ENCODE measurements around the gene TUT4. TPM values are rescaled to one million over a fixed set of nuclear protein-coding genes. Genes with fewer than 3 reads are reported as not detected.

TUT4 gene, protein sequence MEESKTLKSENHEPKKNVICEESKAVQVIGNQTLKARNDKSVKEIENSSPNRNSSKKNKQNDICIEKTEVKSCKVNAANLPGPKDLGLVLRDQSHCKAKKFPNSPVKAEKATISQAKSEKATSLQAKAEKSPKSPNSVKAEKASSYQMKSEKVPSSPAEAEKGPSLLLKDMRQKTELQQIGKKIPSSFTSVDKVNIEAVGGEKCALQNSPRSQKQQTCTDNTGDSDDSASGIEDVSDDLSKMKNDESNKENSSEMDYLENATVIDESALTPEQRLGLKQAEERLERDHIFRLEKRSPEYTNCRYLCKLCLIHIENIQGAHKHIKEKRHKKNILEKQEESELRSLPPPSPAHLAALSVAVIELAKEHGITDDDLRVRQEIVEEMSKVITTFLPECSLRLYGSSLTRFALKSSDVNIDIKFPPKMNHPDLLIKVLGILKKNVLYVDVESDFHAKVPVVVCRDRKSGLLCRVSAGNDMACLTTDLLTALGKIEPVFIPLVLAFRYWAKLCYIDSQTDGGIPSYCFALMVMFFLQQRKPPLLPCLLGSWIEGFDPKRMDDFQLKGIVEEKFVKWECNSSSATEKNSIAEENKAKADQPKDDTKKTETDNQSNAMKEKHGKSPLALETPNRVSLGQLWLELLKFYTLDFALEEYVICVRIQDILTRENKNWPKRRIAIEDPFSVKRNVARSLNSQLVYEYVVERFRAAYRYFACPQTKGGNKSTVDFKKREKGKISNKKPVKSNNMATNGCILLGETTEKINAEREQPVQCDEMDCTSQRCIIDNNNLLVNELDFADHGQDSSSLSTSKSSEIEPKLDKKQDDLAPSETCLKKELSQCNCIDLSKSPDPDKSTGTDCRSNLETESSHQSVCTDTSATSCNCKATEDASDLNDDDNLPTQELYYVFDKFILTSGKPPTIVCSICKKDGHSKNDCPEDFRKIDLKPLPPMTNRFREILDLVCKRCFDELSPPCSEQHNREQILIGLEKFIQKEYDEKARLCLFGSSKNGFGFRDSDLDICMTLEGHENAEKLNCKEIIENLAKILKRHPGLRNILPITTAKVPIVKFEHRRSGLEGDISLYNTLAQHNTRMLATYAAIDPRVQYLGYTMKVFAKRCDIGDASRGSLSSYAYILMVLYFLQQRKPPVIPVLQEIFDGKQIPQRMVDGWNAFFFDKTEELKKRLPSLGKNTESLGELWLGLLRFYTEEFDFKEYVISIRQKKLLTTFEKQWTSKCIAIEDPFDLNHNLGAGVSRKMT (N-terminal part only)
- total RNA-seq (33.6 and 37.5 TPM in 2 replicates), polyA plus RNA-seq (29.3 and 29.4 TPM in 2 replicates), polyA minus RNA-seq (ENCODE audit: low replicate concordance) (22.0 and 29.2 TPM in 2 replicates)
- polyA plus RNA-seq (2012): 16.3 and 19.4 TPM in 2 replicates

DNA sequence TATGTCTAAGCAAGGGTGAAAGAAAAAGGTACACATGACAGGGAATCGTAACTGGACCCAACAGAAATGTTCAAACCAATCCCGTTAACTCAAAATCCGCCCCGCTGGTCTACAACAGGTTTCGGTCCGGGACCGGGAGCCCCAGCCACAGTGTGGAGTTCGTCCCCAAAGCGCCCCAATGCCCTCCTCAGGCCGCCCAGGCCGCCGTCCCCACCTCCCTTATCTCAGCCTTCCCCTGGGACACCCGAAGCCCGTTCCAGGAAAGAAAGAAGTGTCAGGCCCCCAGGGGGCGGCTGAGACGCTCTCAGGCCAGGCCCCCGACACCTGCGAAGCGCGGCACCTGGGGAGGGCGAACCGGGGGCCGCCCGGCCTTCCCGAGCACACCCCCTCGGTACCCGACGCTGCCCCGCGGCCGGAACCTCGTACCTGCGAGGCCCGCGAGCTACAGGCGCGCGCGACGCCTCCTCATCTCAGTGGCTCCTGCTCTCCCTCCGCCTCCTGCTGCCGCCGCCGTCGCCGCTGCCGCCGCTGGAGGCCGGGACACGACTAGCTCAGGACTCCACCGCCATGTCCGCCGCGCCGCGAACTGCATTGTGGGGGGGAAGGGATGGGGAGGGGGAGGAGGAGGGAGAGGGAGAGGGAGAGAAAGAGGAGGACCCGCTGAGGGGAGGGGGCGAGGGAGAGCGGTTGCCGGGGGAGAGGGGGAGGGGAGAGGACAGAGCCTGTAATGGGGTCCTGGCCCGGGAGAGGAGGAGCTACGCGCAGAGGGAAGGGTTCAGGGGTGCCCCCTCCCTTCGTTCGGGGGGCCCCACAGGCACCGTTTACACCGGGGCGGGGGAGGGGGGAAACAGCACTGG lies at the start of gene TUT4:
Gene TUT4 (minus strand): TSS at position 588 of the 857 bp plus-strand sequence. CDS start 26,812 bp downstream, outside the sequence.
- H3K9ac ChIP-seq (ENCODE audit: insufficient read depth, low read length): peak within 1 kb of the TSS; percentile 83
- peak within 1 kb of the TSS; percentile 71 to 90 (median 86) for H3K4me3 ChIP-seq (replicated peaks in 1 of 4; ENCODE audit: control extremely low read depth in 1 of 4, insufficient read depth in 1 of 4, low read depth in 3 of 4, low read length in 4 of 4)
- H4K20me1 ChIP-seq (ENCODE audit: control insufficient read depth, extremely low read depth, insufficient read depth, low read length): no peaks in the 10 kb centered on the region
- no peaks in the 10 kb centered on the region for H3K4me1 ChIP-seq (ENCODE audit: control insufficient read depth, extremely low read depth, insufficient read depth, low read length)
- H3K36me3 ChIP-seq (ENCODE audit: control insufficient read depth, insufficient read depth, low read length): no peaks in the 10 kb centered on the region
- no peaks in the 10 kb centered on the region for H3K9me3 ChIP-seq (ENCODE audit: control insufficient read depth, insufficient read depth, low read depth, low read length)
- TF ChIP-seq EZH2 (IDR thresholded peaks at IDR 0.05; ENCODE audit: low read length, missing control alignments): no peak
- TF ChIP-seq, protein P1, sequence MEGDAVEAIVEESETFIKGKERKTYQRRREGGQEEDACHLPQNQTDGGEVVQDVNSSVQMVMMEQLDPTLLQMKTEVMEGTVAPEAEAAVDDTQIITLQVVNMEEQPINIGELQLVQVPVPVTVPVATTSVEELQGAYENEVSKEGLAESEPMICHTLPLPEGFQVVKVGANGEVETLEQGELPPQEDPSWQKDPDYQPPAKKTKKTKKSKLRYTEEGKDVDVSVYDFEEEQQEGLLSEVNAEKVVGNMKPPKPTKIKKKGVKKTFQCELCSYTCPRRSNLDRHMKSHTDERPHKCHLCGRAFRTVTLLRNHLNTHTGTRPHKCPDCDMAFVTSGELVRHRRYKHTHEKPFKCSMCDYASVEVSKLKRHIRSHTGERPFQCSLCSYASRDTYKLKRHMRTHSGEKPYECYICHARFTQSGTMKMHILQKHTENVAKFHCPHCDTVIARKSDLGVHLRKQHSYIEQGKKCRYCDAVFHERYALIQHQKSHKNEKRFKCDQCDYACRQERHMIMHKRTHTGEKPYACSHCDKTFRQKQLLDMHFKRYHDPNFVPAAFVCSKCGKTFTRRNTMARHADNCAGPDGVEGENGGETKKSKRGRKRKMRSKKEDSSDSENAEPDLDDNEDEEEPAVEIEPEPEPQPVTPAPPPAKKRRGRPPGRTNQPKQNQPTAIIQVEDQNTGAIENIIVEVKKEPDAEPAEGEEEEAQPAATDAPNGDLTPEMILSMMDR (conservative IDR thresholded peaks at IDR 0.05 in 1 of 2, IDR thresholded peaks at IDR 0.05 in 1 of 2; ENCODE audit: low read depth in 1 of 2, low read length in 2 of 2): no peak
- peak within 1 kb of the TSS; percentile 69 for H3K4me2 ChIP-seq (ENCODE audit: extremely low read depth, insufficient read depth, low read length)
- H3K27ac ChIP-seq (ENCODE audit: insufficient read depth, low read length): peak within 1 kb of the TSS; percentile 86
- peak; percentile 78 to 86 for DNase-seq (ENCODE audit: low read depth in 2 of 2)
- peak within 1 kb of the TSS; percentile 79 for H2AFZ ChIP-seq (ENCODE audit: low read length)
- H3K79me2 ChIP-seq (ENCODE audit: control insufficient read depth, insufficient read depth, low read length): peaks cover 29% of the 10 kb centered on the region
- no peaks in the 10 kb centered on the region for H3K27me3 ChIP-seq (ENCODE audit: control insufficient read depth, insufficient read depth, low read length)

DNA sequence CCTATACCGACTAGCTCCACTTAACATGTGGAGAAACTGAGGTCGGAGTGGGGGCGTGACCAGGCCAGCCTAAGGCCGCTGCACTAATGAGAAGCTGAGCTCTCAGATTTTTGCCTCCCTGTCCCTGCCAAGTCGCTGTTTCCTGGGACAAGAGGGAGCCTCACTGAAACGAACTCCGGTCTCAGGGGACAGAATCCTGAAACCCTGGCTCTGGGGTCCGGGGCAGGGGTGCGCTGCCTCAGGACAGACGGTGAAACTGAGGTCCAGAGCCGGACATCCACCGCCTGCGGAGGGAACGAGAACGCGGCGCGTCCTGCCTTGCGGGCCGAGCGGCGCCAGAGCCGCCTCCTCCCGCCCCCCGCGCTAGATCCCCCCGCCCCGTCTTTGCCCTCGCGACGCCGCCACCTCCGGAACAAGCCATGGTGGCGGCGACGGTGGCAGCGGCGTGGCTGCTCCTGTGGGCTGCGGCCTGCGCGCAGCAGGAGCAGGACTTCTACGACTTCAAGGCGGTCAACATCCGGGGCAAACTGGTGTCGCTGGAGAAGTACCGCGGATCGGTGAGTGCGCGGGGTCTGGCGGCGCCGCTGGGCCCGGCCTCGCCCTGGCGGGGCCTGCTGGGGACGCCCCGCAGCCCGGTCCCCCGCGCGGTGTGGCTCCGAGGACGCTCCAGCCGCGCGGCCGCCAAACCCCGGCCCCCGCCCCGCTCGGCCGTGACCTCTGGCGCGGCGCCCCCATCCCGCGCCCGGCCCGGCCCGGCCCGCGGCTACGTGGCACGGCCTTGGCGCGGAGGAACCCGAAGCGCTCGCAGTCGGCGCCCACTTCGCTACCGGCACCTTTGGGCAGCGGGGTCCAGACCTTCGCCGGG lies 49.3 kb upstream of the TUT4 start, which contains the start of gene GPX7:
Gene GPX7 (plus strand): TSS at position 381 of the 865 bp plus-strand sequence. CDS start 39 bp downstream, at position 420.
- no peaks in the 10 kb centered on the region for H3K79me2 ChIP-seq (ENCODE audit: control insufficient read depth, insufficient read depth, low read length)
- peak within 1 kb of the TSS; percentile 85 for H3K4me2 ChIP-seq (ENCODE audit: extremely low read depth, insufficient read depth, low read length)
- DNase-seq (ENCODE audit: low read depth in 2 of 2): peak; percentile 68 to 69
- peak within 1 kb of the TSS; percentile 78 for H3K9ac ChIP-seq (ENCODE audit: insufficient read depth, low read length)
- TF ChIP-seq EZH2 (IDR thresholded peaks at IDR 0.05; ENCODE audit: low read length, missing control alignments): no peak
- TF ChIP-seq, protein P1 (conservative IDR thresholded peaks at IDR 0.05 in 1 of 2, IDR thresholded peaks at IDR 0.05 in 1 of 2; ENCODE audit: low read depth in 1 of 2, low read length in 2 of 2): no peak
- no peaks in the 10 kb centered on the region for H3K9me3 ChIP-seq (ENCODE audit: control insufficient read depth, insufficient read depth, low read depth, low read length)
- peaks cover 6% of the 10 kb centered on the region for H3K4me1 ChIP-seq (ENCODE audit: control insufficient read depth, extremely low read depth, insufficient read depth, low read length)
- H3K36me3 ChIP-seq (ENCODE audit: control insufficient read depth, insufficient read depth, low read length): no peaks in the 10 kb centered on the region
- H3K4me3 ChIP-seq (replicated peaks in 1 of 4; ENCODE audit: control extremely low read depth in 1 of 4, insufficient read depth in 1 of 4, low read depth in 3 of 4, low read length in 4 of 4): peak within 1 kb of the TSS; percentile 35 to 55 (median 46)
- peak within 1 kb of the TSS; percentile 46 for H3K27ac ChIP-seq (ENCODE audit: insufficient read depth, low read length)
- H3K27me3 ChIP-seq (ENCODE audit: control insufficient read depth, insufficient read depth, low read length): no peaks in the 10 kb centered on the region
- H2AFZ ChIP-seq (ENCODE audit: low read length): peak within 1 kb of the TSS; percentile 92
- H4K20me1 ChIP-seq (ENCODE audit: control insufficient read depth, extremely low read depth, insufficient read depth, low read length): no peaks in the 10 kb centered on the region
